ENCODE measurements around the gene PUS7.

GRCh38 chr7:105524840-105525239 is 2.8 kb upstream of the PUS7 start:
- no peak for TF ChIP-seq CTCF (IDR thresholded peaks at IDR 0.05)
- no peak for TF ChIP-seq EZH2phosphoT487 (IDR thresholded peaks at IDR 0.05)
